NCI-H345 (cell line): ENCODE data around the gene SAMMSON.

Experiments used
- DNase-seq: peaks from one replicate; lab custom pipeline; 2025; lab: John Stamatoyannopoulos, UW

SAMMSON gene

DNA sequence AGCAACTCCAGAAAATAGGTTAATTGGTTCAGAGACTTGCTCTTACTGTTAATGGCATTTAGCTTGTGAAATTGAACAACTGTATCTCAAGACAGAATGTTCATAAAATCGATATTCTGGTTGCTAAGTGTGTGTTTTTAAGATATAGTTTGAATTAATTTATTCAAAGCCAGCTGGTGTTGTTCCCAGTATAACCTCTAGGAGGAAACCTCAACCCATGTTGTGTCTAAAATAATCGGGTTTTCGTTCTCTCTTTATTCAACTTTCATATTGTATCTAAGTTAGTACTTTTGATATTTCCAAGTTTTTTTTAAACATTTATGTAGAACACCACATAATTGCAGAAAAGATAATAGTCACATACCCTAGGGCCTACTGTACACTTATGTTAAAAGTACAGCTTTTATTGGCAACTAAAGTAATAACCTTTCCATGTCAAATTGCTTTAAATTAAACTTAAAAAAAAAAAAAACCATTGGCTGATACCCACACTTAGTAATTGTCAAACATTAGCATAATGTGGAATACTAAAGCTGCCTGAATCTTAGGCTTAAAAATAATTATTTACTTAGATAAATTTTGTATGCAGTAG is 90.9 kb downstream of the SAMMSON start:
- DNase-seq, result no peak

DNA sequence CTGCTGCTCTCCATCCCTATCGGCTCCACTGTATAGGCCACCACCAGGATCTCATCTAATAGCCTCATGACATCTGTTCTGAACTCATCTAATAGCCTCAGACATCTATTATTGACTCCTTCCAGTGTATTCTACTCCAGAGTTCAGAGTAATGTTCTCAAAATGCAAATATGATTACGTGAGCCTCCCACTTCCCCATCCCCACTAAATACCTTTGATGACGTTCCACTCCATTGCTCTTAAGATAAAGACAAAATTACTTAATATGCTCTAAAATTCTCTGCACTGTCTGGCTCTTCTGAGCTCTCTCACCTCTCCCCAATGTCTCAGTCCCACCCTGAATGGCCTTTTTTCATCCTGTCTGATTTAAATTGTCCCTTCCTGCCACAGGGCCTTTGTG is 94.7 kb downstream of the SAMMSON start:
- no peak for DNase-seq

DNA sequence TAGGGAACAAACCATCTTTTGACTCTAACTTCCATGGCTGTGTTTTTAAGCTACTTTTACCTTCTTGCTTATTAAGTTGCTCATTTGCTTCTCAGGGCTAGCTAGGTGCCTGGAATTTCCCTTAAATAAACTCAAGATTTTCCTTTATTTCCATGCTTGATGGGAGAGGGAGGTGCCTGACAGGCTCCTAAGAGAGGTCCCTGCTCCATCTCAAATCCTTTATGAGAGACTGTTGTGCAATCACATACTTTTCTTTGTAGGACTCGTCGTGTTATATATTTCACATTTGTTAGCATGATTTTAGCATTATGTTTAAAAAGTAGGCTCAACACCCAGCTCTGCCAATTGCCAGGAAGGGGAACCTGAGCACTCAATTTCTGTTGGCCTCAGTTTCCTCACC is 95.7 kb downstream of the SAMMSON start:
- DNase-seq, result no peak

DNA sequence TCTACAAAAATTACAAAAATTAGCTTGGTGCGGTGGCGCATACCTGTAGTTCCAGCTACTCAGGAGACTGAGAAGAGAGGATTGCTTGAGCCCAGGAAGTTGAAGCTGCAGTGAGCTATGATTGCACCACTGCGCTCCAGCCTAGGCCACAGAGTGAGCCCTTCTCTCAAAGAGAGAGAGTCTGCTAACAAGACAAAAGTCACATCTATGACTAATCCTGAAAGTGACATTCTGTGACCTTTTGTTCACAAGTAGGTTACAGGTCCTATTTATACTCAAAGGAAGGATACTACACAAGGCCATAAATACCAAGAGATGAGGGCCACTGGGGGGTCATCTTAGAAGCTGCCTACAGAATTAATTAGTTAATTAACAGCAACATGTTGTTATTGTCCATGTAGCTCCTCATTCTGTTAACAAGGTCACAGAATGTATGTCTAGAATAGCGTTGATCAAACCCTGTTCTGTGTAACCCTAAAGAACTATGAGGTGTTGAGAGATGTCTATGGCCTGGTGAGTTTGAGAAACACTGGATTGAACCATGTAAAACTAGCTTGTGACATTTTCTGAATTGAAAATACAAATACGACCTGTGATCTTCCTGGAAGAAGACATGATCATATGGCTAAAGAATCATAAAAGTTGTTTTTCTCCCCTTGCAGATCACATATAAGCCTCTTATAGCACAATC is 97.0 kb downstream of the SAMMSON start:
- no peak for DNase-seq

DNA sequence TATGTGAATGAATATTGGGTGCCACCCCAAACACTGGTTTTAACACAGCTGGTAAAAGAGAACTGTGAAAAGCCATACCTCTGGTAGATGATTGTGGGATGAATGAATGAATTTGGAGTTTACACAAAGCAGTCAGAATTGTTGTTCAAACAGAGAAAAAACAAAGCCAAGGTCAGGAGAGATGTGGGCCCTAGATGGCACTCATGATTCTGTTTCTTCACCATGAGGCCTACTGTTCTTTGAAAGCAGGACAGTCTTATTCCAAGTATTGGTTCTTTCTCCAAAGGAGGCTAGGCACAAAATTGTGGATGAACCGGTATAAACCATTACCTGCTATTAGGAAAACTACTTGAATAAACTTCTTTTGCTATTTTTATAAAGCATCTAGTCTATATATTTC is 97.6 kb downstream of the SAMMSON start:
- no peak for DNase-seq

DNA sequence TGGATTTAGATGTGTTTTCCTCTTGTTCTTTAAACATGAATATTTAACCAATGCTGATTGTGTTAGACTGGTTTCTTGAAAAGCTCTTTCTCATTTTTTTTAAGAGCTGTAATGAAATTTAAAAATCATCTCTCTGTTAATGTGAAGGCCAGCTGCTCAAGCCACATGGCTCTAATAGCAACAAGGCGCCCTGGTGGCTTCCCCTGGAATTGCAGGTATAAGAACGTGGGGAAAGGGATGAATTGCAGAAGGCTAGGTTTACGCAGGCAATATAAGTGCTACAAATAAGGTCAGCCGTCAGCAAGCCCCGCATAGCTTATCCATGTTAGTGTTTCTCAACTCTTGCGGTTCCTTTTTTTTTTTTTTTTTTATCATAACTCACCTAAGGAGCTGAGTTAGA is 108.5 kb downstream of the SAMMSON start:
- DNase-seq, result no peak

DNA sequence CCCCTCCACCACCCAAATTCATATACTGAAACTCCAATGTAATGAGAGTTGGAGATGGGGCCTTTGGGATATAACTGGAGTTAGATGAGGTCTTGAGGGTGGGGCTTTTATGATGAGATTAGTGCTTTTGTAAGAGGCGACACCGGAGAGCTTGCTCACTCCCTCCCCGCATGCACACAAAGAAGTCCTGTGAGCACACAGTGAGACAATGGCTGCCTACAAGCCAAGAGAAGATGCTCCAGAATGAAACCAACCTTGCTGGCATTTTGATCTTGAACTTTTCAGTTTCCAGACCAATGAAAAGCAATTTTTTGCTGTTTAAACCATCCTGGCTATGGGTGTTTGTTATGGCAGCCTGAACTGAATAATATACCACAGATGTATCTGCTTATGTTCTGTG is 109.0 kb downstream of the SAMMSON start:
- DNase-seq, result no peak

DNA sequence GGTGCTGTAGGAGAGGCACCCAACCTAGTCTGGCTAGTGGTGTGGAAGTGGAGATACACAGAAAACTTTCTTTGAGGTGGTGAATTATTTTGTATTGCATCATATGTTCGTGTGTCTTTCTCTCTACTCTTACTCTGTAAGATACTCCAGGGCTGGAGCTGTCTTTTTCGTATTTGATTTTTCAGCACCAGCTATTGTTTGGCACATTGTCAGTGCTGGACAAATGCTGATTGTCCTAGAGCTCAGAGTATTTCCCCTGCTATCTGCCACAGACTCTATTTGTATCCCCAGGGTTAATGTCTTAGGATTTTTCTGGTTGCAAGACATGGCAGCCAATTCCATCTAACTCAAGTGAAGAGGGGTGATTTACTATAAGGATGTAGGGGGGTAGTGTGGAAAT is 110.5 kb downstream of the SAMMSON start:
- no peak for DNase-seq

DNA sequence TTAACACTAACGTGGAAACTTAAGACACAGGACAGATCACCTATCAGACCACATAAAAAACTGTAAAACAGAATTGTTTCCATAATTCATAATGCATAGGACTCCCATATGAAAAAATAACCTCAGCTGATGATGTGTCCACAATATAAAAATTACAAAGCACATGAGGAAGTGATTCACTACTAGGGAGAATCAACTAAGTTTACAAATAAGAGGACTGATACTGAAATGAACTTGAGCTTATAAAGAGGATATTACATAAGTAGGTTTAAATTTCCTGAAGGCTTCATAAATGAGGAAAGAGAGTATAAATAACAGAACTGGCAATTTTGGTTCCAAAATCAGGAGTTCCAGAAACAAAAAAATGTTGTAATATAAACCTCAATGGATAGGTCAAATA is 111.9 kb downstream of the SAMMSON start:
- DNase-seq, result no peak

DNA sequence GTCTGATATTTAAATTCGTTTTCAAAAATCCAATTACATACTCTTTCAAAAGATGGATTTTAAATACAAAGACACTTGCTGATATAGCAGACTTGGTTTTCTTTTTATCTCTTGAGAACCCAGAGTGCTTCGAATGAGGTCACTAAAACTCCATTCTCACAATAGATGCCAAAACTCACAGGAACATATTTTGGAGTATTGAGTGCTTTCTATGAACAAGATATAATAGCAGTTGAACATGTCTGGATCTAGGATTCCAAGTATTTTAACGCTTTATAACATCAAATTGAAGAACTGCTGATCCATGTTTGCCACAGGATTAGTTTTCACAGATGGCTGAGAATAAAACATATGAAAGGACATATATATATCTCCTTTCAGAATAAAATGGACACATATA is 113.2 kb downstream of the SAMMSON start:
- no peak for DNase-seq

DNA sequence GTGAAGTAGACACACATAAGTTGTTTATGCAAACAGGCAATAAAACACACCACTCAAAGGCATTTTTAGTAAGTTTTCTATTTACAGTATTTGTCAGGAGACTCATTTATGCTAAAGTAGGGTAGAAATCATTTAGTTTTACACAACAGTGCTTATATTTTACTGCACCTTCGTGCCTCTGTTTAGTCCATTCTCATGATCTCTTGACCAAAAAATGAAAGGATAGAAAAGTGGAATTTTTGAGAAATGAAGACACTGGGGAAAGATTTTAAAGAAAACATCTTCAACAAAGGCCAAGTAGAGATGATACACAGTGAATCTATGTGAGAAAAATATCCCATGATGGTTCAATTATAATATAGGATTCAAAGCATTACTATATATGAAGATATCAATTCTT is 114.9 kb downstream of the SAMMSON start:
- no peak for DNase-seq

DNA sequence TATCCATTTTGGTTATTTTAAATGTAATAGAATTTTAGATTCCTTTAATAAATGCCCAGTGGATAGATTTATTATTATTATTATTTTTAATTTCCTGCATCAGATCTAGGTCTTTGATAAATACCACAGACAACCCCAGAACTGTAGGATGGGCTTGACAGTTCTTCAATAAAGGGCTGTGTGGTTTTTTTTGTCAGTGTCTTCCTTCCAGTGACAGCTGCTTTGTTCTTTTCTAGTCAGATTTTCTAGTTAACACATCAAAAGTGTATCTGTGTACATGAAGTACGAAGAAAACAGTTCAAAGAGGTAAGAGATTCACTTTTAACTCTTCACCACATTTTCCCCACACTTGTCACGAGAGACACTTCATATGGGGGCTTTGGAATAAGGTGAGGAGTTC is 120.3 kb downstream of the SAMMSON start:
- no peak for DNase-seq
